Fibroblast of skin of back (primary cell): ENCODE measurements around the gene PRKG1.
"Not testable (repeated sequence)": the region's sequence is repeated elsewhere in the genome, so short reads cannot be mapped to it uniquely, and the experiment has no call there.

Experiments
- DNase-seq: peaks from one replicate; pipeline ENCODE4 v3.0.0-alpha.2; 2013

Gene PRKG1

GRCh38 chr10:51436805-51437204 lies 362.5 kb downstream of the PRKG1 start:
- no peak for DNase-seq

DNA sequence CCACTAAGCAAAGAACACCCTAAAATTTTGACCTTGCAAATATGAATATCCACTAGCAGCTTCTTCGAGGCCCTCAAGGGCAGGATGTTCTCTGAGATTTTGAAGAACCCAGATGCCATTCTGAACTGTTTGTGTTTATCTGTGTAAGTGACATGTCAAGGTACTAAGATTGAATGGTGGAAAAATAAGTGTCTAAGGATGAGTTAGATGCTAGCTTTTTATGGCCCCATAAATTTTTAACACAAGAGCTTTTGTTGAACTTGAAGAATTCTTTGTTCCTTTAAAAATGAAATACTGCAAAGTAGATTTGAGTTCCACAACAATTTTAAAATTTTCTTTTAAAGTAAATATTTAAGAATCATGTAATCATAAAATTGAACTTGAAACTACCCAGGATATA lies 365.4 kb downstream of the PRKG1 start:
- no peak for DNase-seq

- DNase-seq = peak; percentile 16
These were observed 371.3 kb downstream of the PRKG1 start for GRCh38 chr10:51445588-51445987.

DNA sequence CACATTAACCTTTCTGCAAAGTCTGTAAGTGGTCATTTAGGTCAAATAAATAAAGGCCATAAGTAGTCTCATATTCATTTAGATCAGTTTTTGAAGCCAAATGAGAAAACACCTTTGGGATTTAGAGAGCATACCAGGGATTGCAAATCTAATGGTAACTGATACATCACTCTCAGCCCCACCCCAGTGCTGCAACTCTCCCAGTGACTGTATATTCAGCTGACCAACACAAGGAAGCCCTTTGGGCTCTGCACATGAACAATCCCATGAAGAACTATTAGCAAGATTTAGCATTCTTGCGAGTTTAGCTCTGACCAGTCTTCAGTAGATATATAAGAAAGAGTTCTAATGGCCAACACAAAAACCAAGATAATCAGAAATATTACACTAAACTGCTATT lies 372.8 kb downstream of the PRKG1 start:
- no peak for DNase-seq

- DNase-seq = not testable (repeated sequence)
These were observed 381.5 kb downstream of the PRKG1 start for GRCh38 chr10:51455762-51456161.

- DNase-seq = no peak
These were observed 385.2 kb downstream of the PRKG1 start for GRCh38 chr10:51459476-51459875.

- DNase-seq = no peak
These were observed 387.9 kb downstream of the PRKG1 start for GRCh38 chr10:51462076-51462779.

- DNase-seq = peak; percentile 2
These were observed 394.1 kb downstream of the PRKG1 start for GRCh38 chr10:51468424-51468823.

- DNase-seq = no peak
These were observed 395.4 kb downstream of the PRKG1 start for GRCh38 chr10:51469686-51470085.

DNA sequence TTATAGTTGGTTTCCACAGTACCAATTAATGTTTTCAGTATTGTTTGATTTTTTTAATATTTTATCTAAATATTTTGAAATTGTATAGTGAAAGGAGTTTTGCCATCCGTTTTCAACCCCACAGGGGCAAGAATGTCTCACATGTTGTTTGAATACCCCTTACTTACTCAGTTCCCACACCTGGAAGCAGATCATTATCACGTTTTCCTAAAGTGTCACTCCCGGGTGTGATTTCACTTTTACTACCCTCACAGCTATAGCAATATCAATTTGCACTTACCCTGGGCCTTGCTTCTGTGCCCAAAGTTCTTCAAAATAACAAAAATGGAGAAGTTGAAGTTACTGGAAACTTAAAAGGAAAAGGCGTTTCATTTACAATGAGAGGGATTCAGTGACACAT lies 397.0 kb downstream of the PRKG1 start:
- no peak for DNase-seq

- no peak for DNase-seq
These were observed 397.9 kb downstream of the PRKG1 start for GRCh38 chr10:51472154-51472553.

GRCh38 chr10:51479711-51480110 lies 405.4 kb downstream of the PRKG1 start:
- DNase-seq = no peak

GRCh38 chr10:51485668-51486067 lies 411.4 kb downstream of the PRKG1 start:
- DNase-seq = no peak

DNA sequence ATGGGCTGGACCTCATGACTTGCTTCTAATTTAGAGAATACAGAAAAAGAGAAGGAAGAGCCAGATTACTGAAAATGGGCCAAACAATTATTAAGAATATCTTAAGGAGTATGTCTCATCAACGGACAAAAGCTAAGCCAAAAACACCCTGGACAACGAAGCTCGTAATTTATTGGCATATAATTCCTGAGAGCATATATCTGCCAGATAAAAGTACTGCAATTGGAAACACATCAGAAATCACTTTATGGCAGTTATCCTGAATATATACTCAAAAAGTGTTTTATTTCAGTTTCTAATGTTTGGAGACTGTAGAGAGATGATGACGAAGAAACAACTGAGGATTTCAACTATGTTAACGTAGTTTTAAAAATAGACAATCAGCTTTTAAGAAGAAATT lies 413.3 kb downstream of the PRKG1 start:
- DNase-seq = no peak

DNA sequence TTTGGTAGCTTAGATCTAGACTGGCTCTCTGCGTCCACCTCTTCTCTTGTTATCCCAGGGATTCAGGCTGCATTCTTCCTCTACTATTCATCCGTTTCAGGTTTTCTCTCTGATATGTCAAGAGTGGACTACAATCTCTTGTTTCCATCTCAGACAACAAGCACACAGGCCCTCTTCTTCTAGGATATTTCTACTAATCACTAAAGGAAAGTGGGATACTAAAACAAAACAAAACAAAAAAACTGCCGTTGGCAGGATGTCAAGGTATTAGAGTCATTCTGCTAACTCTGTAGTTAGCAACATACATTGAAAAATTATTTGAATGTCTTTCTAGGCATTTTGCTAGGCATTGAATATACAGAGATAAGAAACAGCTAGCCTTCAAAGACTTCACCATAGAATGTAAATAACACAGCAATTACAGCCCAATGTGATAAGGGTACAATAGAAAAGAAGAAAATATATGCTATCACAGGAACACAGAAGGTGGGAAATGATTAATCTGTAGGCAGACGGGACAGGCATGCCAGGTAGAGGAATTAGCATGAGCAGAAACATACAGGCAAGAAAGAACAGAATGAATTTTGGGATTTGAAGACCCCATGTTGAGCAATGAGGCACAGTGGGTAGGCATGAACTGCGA lies 414.6 kb downstream of the PRKG1 start:
- no peak for DNase-seq

GRCh38 chr10:51498424-51498823 lies 424.1 kb downstream of the PRKG1 start:
- DNase-seq = no peak

DNA sequence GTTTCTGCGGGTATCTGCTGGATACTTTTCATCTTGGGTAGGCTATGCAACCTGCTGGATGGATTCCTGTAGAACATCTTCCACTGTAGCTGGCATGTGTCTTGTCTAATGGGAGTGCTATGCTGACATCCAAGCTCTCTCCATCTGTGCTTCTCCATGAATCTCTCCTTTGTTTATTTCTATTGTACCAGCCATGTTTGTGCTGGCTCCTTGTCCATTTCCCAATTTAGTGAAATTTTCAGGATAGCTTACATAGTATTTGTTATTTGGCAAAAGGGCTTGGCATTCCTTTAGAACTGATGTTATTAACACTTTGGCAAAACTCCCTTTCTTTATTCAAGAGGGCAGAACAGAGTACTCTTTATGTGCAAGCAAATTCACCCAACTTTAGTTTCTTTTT lies 427.1 kb downstream of the PRKG1 start:
- DNase-seq = peak; percentile 32

- DNase-seq = peak; percentile 4
These were observed 427.8 kb downstream of the PRKG1 start for GRCh38 chr10:51502124-51502523.

- DNase-seq = no peak
These were observed 429.1 kb downstream of the PRKG1 start for GRCh38 chr10:51503378-51503777.

- DNase-seq = no peak
These were observed 433.2 kb downstream of the PRKG1 start for GRCh38 chr10:51507476-51507875.

GRCh38 chr10:51508156-51508555 lies 433.9 kb downstream of the PRKG1 start:
- no peak for DNase-seq

DNA sequence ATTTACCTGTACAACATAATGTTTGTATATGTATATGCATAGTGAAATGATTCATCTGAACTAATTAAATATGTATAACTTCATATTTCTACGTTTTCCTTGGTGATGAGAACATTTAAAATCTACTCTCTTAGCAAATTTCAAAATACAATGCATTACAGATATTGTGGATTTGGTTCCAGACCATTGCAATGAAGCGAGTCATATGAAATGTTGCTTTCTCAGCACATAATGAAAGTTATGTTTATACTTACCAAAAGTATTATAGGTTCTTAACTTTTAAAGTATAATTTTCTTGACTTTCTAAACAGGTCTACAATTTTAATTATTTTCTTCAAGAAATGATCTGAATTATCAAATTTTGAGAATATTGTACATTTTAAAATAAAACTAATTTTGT lies 435.9 kb downstream of the PRKG1 start:
- DNase-seq = peak; percentile 42

DNA sequence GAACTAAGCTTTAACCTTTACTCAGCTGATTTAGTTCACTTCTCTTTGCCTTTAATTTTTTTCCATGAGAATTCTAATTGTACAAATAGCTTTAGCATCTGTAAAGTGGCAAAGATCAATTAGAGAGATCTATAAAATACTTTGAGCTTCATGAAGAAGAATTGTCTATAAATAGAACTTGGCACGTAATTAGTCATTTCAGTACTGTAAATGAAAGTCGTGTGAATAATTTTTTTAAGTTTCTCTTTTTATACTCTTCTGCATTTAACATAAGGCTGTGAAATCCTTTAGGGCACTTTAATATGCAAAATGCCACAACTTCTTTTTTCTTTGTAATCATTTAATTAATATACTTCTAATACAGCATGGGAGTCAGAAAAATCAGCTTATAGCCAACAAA lies 447.3 kb downstream of the PRKG1 start:
- no peak for DNase-seq

- no peak for DNase-seq
These were observed 448.6 kb downstream of the PRKG1 start for GRCh38 chr10:51522858-51523257.

GRCh38 chr10:51523440-51523839 lies 449.2 kb downstream of the PRKG1 start:
- DNase-seq = no peak
